GM06990 (cell line): Measurements from ENCODE around the gene PHKG2.

Experiments used
- DNase-seq: peaks from one replicate; pipeline ENCODE4 v3.0.0-alpha.2; 2011; ENCODE audit not compliant: insufficient read length; ENCODE audit errors: extremely low read depth
- H3K27me3 ChIP-seq: replicated peaks from 2 replicates; pipeline ENCODE4 v1.6.0; 2011; ENCODE audit warnings: low read length; ENCODE audit not compliant: control insufficient read depth, insufficient read depth
- H3K36me3 ChIP-seq: 2 replicates; pipeline ENCODE4 v1.5.1; 2011; ENCODE audit warnings: low read length; ENCODE audit not compliant: control insufficient read depth, insufficient read depth
- H3K4me3 ChIP-seq: replicated peaks from 2 replicates; pipeline ENCODE4 v1.5.1; 2011; ENCODE audit warnings: low read depth, mild to moderate bottlenecking, control low read depth, low read length
- CTCF ChIP-seq: IDR thresholded peaks from 2 replicates; pipeline ENCODE4 v1.5.1; 2011; ENCODE audit warnings: low read length, control low read depth, mild to moderate bottlenecking, inconsistent platforms; ENCODE audit not compliant: insufficient read depth, poor library complexity, severe bottlenecking

PHKG2 gene

GRCh38 chr16:30720694-30721093 lies 27.5 kb upstream of the PHKG2 start:
- no peak for DNase-seq
- no peak for TF ChIP-seq CTCF
- Histone ChIP-seq H3K4me3 (no peak overlapping the region), H3K27me3 (no peaks in the 10 kb centered on the region), H3K36me3 (peaks cover 65% of the 10 kb centered on the region)

GRCh38 chr16:30721167-30721566 lies 27.1 kb upstream of the PHKG2 start:
- no peak overlapping the region for H3K4me3 ChIP-seq
- H3K27me3 ChIP-seq: no peaks in the 10 kb centered on the region
- peaks cover 60% of the 10 kb centered on the region for H3K36me3 ChIP-seq
- TF ChIP-seq CTCF: no peak
- no peak for DNase-seq

- DNase-seq: no peak
These were observed 26.6 kb upstream of the PHKG2 start for GRCh38 chr16:30721606-30722005.

GRCh38 chr16:30722443-30722842 lies 25.8 kb upstream of the PHKG2 start:
- peaks cover 59% of the 10 kb centered on the region for H3K36me3 ChIP-seq
- DNase-seq: no peak
- no peak for TF ChIP-seq CTCF
- H3K27me3 ChIP-seq: no peaks in the 10 kb centered on the region
- no peak overlapping the region for H3K4me3 ChIP-seq

More at GRCh38 chr16:30721606-30722005, 26.6 kb upstream of the PHKG2 start:
- no peak for TF ChIP-seq CTCF
- Histone ChIP-seq H3K27me3 (no peaks in the 10 kb centered on the region), H3K36me3 (peaks cover 58% of the 10 kb centered on the region), H3K4me3 (no peak overlapping the region)

GRCh38 chr16:30722916-30723315 lies 25.3 kb upstream of the PHKG2 start:
- Histone ChIP-seq H3K4me3 (no peak overlapping the region), H3K27me3 (no peaks in the 10 kb centered on the region), H3K36me3 (peaks cover 57% of the 10 kb centered on the region)
- no peak for DNase-seq
- no peak for TF ChIP-seq CTCF

GRCh38 chr16:30723725-30724355 lies 24.4 kb upstream of the PHKG2 start:
- no peak for TF ChIP-seq CTCF
- no peak for DNase-seq
- Histone ChIP-seq H3K36me3 (peaks cover 58% of the 10 kb centered on the region), H3K27me3 (no peaks in the 10 kb centered on the region), H3K4me3 (no peak overlapping the region)
